Lung (tissue), 12 donors: Measurements from ENCODE around the gene KRTAP4-8. TPM values are rescaled to one million over a fixed set of nuclear protein-coding genes. Genes with fewer than 3 reads are reported as not detected.
"Not testable (repeated sequence)": the region's sequence is repeated elsewhere in the genome, so short reads cannot be mapped to it uniquely, and the experiment has no call there.

Experiments used
- ATAC-seq: fragments of 200-7000 bp; cut with Tn5 transposase; one replicate; pipeline ENCODE4 v1.9.1; 2020; ENCODE audit warnings: moderate number of reproducible peaks; ENCODE audit not compliant: insufficient read depth, low FRiP score
- DNase-seq, 3 donors: peaks; one replicate each; pipeline ENCODE4 v3.0.0-alpha.2; 2013 to 2017
- H3K27ac ChIP-seq, 2 donors: one replicate each; pipeline ENCODE4 v1.5.1; 2013; ENCODE audit warnings: mild to moderate bottlenecking in 2 of 2, moderate library complexity in 2 of 2, control low read depth in 1 of 2, inconsistent platforms in 1 of 2, low read depth in 1 of 2, low read length in 1 of 2
- H3K27me3 ChIP-seq, 3 donors: one replicate each; pipeline ENCODE4 v1.5.1; 2013; ENCODE audit warnings: low read length in 2 of 3; ENCODE audit not compliant: control insufficient read depth in 3 of 3, insufficient read depth in 3 of 3
- H3K36me3 ChIP-seq, 4 donors: one replicate each; pipeline ENCODE4 v1.5.1; 2013; ENCODE audit warnings: low read length in 4 of 4, mild to moderate bottlenecking in 1 of 4, moderate library complexity in 1 of 4; ENCODE audit not compliant: control insufficient read depth in 4 of 4, insufficient read depth in 4 of 4
- H3K4me1 ChIP-seq, 5 donors: one replicate each; pipeline ENCODE4 v1.5.1; 2013; ENCODE audit warnings: low read length in 5 of 5, mild to moderate bottlenecking in 2 of 5, moderate library complexity in 1 of 5; ENCODE audit not compliant: control insufficient read depth in 5 of 5, insufficient read depth in 5 of 5
- H3K4me3 ChIP-seq: one replicate; pipeline ENCODE4 v1.5.1; 2013; ENCODE audit warnings: mild to moderate bottlenecking, control low read depth, moderate library complexity
- H3K9ac ChIP-seq, 2 donors: one replicate each; pipeline ENCODE4 v1.5.1; 2013; ENCODE audit warnings: low read length in 2 of 2, control low read depth in 1 of 2; ENCODE audit not compliant: insufficient read depth in 1 of 2
- H3K9me3 ChIP-seq, 4 donors: one replicate each; pipeline ENCODE4 v1.5.1; 2013; ENCODE audit warnings: low read length in 3 of 4, mild to moderate bottlenecking in 1 of 4, moderate library complexity in 1 of 4; ENCODE audit not compliant: control insufficient read depth in 4 of 4, insufficient read depth in 3 of 4
- CTCF ChIP-seq: IDR thresholded peaks from 2 replicates; pipeline ENCODE4 v1.5.1; 2012; ENCODE audit warnings: mild to moderate bottlenecking; ENCODE audit errors: control extremely low read depth, extremely low read depth
- WGBS, 2 donors: extraction: QIAGEN DNeasy Blood & Tissue Kit; methylation state at CpG; one replicate each; pipeline ENCODE4 v1.1.7; 2013; 5-methylcytosine and 5-hydroxymethylcytosine counted together
- polyA plus RNA-seq, 2 donors: library from polyadenylated mRNA; stranded (reverse); fragments of 200-250 nt; gene quantifications; one replicate each; pipeline ENCODE4 v1.2.1, GENCODE V29; 2013
- total RNA-seq, 2 donors: library from RNA; depleted of rRNA in 1 of 2; stranded (reverse); fragments of >200 nt in 1 of 2; gene quantifications; one replicate each; pipeline ENCODE4 v1.2.1, GENCODE V29; 2014 to 2021
- donor health status: control.
- donor health status: control.
- donor health status: Bipolar disorder and iron deficiency.
- donor health status: healthy.
- donor health status: DM: yes; HTN: yes; CAD: no.

The KRTAP4-8 gene
- total and polyA plus RNA-seq, 4 donors: not detected

GRCh38 chr17:41121742-41122141, 23.8 kb upstream of the KRTAP4-8 start:
- H3K36me3 ChIP-seq: no peaks in the 10 kb centered on the region
- H3K27ac ChIP-seq: no peak overlapping the region
- TF ChIP-seq CTCF: no peak
- ATAC-seq (no peak), DNase-seq (no peak)
- H3K9me3 ChIP-seq: peaks cover 0 to 3% (median 0%) of the 10 kb centered on the region in 4 donors
- H3K4me3 ChIP-seq: no peak overlapping the region
- WGBS, 2 donors: 92 to 98% methylated on average over 2 of the region's 2 CpGs
- no peaks in the 10 kb centered on the region for H3K27me3 ChIP-seq
- H3K9ac ChIP-seq: no peak overlapping the region
- no peaks in the 10 kb centered on the region for H3K4me1 ChIP-seq

GRCh38 chr17:41119696-41120690, 22.1 kb upstream of the KRTAP4-8 start:
- ATAC-seq, H3K36me3 ChIP-seq, H3K9ac ChIP-seq, H3K4me1 ChIP-seq, H3K9me3 ChIP-seq, H3K27ac ChIP-seq, H3K4me3 ChIP-seq, H3K27me3 ChIP-seq: not testable (repeated sequence)
- DNase-seq: peak in 2 of 3 donors; percentile 11 to 28
- 33 to 40% methylated on average over 11 of the region's 11 CpGs for WGBS, 2 donors

DNA sequence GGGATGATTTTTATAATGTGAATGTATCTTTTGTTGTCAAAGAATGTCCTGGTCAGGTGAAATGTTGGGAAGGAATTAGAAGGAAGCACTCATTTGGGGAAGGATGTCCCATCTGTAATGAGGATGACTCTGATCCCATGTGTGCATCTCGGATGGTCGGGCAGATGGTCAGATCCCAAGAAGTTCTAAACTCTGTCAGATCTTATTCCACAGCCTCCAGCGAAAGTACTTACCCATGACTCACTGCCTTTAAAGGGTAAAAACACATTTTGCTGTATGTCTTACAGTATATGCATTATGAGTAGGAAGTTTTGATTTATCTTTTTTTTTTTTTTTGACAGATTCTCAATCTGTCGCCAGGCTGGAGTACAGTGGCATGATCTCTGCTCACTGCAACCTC, 20.8 kb upstream of the KRTAP4-8 start:
- ATAC-seq (no peak), DNase-seq (no peak)
- H3K9me3 ChIP-seq: peaks cover 0 to 3% (median 1%) of the 10 kb centered on the region in 4 donors
- TF ChIP-seq CTCF: no peak
- H3K27ac ChIP-seq: no peak overlapping the region
- H3K9ac ChIP-seq: no peak overlapping the region
- no peaks in the 10 kb centered on the region for H3K36me3 ChIP-seq
- H3K4me1 ChIP-seq: no peaks in the 10 kb centered on the region
- H3K4me3 ChIP-seq: no peak overlapping the region
- WGBS, 2 donors: 93 to 96% methylated on average over 4 of the region's 4 CpGs
- H3K27me3 ChIP-seq: no peaks in the 10 kb centered on the region

GRCh38 chr17:41117846-41118386, 20.0 kb upstream of the KRTAP4-8 start, which contains the start of gene KRTAP4-11:
KRTAP4-11 (minus strand) TSS chr17:41118373; CDS start chr17:41118315, 58 bp downstream.
- not testable (repeated sequence) for ATAC-seq, H3K36me3 ChIP-seq, DNase-seq, H3K4me1 ChIP-seq, H3K27me3 ChIP-seq, H3K27ac ChIP-seq, H3K4me3 ChIP-seq, H3K9ac ChIP-seq, H3K9me3 ChIP-seq
- WGBS, 2 donors: 77 to 88% methylated on average over 10 of the region's 10 CpGs
